SK-N-SH (cell line): Measurements from ENCODE around the gene CENPP.

ENCODE experiments used
- CTCF ChIP-seq: fragments of 200-600 bp; sonication (generic); IDR thresholded peaks from 2 replicates; pipeline ENCODE4 v1.6.1; 2017; ENCODE audit warnings: antibody characterized with exemption, mild to moderate bottlenecking, moderate library complexity
- FOXM1 ChIP-seq: IDR thresholded peaks from 2 replicates; pipeline ENCODE4 v1.4.0; 2012; ENCODE audit warnings: low read depth, mild to moderate bottlenecking
- GABPA ChIP-seq: IDR thresholded peaks from 2 replicates; pipeline ENCODE4 v1.4.0; 2012; ENCODE audit warnings: low read depth, mild to moderate bottlenecking
- MXI1 ChIP-seq: IDR thresholded peaks from 2 replicates; pipeline ENCODE4 v1.6.1; 2012; ENCODE audit warnings: mild to moderate bottlenecking, low read depth, low read length, improper control_type of control experiment
- POLR2AphosphoS5 ChIP-seq: IDR thresholded peaks from 2 replicates; pipeline ENCODE4 v1.6.1; 2012; ENCODE audit warnings: low read depth, low read length
- SIN3A ChIP-seq: IDR thresholded peaks from 2 replicates; pipeline ENCODE4 v1.6.1; 2012; ENCODE audit warnings: low read depth, mild to moderate bottlenecking, low read length, moderate library complexity, borderline replicate concordance
- TF ChIP-seq, protein P1 (sequence below): IDR thresholded peaks from 2 replicates; pipeline ENCODE4 v1.4.0; 2012; ENCODE audit warnings: low read depth

DNA sequence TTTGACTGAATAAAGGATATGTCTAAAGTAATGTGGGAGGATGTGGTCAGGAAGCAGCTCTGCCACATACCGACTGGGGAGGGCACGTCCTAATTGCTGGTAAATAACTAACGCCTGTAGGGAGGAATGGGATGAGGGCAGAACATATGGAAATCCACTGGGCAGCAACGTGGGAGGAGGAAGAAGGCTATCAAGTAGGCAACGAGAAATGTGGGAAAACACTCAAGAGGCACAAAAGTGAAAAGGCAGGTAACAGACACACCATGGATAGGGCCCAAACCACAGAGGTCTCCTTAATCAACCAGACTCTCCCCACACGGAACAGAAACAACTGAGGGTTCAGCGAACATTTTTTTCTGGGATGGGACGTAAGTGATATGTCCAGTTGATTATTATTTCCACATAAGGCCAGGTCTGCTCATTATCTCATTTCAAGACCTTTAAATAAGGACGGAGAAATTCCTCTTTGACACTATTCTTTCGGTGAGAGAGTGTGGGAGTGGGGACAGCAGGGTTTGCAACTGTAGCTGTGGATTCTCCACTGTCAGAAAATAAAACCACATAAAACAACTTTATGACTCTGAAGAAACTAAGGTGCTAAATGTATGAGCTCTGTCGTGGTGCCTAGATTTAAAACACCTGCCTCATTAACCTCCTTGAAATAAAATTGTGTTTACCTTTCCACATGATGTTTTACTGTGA is 49.3 kb upstream of the CENPP start:
- TF ChIP-seq, protein P1, sequence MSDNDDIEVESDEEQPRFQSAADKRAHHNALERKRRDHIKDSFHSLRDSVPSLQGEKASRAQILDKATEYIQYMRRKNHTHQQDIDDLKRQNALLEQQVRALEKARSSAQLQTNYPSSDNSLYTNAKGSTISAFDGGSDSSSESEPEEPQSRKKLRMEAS, result no peak
- TF ChIP-seq CTCF (no peak), GABPA (no peak), SIN3A (no peak), FOXM1 (no peak), POLR2AphosphoS5 (no peak), MXI1 (no peak)
